Suprapubic skin (tissue), 4 donors: Measurements from ENCODE around the gene RTCA.

Source experiments
- EP300 ChIP-seq: sonication (generic); formaldehyde crosslinking; IDR thresholded peaks from one replicate; pipeline ENCODE4 v1.6.1; 2017; ENCODE audit warnings: antibody characterized with exemption
- POLR2A ChIP-seq, 2 donors: fragments of 450-650 bp; IDR thresholded peaks; one replicate each; pipeline ENCODE4 v1.6.1; 2017; ENCODE audit warnings: antibody characterized with exemption in 2 of 2, mild to moderate bottlenecking in 2 of 2, moderate library complexity in 2 of 2
- POLR2AphosphoS5 ChIP-seq, 3 donors: sonication (generic); formaldehyde crosslinking; IDR thresholded peaks; one replicate each; pipeline ENCODE4 v1.6.1; 2017; ENCODE audit warnings: antibody characterized with exemption in 3 of 3
- TF ChIP-seq, protein P1 (sequence below), 2 donors: fragments of 200-600 bp in 1 of 2; fragments of 450-650 bp in 1 of 2; sonication (generic) in 1 of 2; IDR thresholded peaks; one replicate each; pipeline ENCODE4 v1.5.1; 2016 to 2019; ENCODE audit warnings: antibody characterized with exemption in 2 of 2, mild to moderate bottlenecking in 1 of 2, moderate library complexity in 1 of 2

DNA sequence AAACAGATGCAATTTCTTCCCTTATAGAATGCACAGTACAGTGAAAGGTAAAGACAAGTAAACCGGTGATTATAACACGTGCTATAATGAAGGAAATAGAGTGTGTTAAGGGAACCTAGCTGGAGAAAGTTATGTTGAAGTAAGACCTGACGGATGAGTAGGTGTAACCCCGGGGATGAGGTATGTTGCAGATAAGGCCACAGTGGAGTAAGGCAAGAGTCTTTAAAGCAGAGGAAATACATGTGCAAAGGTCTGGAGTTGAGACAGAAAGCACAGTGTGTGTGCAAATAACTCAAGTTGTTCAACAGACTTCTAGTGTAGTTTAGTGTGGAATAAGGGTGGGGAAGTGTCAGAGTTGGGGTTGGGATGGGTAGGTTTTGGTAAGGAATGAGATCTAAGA, 19.3 kb upstream of the RTCA start:
- TF ChIP-seq, protein P1, sequence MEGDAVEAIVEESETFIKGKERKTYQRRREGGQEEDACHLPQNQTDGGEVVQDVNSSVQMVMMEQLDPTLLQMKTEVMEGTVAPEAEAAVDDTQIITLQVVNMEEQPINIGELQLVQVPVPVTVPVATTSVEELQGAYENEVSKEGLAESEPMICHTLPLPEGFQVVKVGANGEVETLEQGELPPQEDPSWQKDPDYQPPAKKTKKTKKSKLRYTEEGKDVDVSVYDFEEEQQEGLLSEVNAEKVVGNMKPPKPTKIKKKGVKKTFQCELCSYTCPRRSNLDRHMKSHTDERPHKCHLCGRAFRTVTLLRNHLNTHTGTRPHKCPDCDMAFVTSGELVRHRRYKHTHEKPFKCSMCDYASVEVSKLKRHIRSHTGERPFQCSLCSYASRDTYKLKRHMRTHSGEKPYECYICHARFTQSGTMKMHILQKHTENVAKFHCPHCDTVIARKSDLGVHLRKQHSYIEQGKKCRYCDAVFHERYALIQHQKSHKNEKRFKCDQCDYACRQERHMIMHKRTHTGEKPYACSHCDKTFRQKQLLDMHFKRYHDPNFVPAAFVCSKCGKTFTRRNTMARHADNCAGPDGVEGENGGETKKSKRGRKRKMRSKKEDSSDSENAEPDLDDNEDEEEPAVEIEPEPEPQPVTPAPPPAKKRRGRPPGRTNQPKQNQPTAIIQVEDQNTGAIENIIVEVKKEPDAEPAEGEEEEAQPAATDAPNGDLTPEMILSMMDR (IDR thresholded peaks at IDR 0.05): no peak
- TF ChIP-seq POLR2A (IDR thresholded peaks at IDR 0.05) (no peak), POLR2AphosphoS5 (IDR thresholded peaks at IDR 0.05) (no peak), EP300 (no peak)
